Measurements from ENCODE around the gene EIF4A2.

EIF4A2 gene

DNA sequence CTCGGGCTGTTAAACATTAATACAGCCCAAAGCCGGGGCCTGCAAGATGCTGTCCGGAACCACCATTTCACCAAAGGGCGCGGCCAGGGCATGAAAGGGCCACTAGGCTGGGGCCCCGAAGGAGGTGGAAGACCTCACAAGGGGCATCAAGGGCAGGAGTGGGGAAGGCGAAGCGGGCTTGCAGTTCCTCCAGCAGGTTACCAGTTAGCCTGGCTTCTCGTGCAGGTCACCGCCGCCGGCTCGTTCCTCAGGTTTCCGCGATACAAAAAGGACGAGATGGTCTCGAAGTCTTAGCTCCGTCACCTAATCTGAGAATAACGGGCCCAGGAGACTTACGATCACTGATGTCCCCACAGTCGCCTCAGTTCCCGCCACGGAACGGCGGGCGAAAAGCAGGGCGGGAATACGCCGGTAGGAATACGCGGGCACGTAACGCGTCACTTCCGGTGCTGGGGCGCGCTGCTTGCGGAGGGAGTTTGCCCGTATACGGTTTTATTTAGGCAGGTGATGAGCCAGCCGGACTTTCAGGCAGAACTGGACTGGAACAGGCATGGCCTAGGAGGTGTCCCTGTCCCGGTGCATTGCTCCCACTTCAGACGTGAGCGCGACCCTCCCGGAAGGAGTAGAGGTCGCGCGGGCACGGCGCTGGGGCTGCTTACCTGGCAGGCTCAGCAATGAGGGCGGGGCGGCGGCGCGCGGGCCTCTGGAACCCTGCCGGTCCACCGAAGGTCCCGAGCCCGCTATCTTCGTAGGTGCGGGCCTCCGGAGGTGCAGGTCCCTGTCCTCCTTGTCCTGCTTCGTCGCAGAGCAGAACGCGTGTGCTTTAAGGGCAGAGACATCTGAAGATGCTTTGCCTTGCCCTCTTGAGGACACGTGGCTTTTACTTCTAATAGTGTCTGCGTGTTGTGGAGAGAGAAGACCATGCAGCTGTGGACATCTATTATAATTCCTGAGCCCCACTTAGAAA is 23.0 kb downstream of the EIF4A2 start, which contains the start of gene RFC4:
TSS of gene RFC4 (minus strand) at position 394 of the 967 bp plus-strand sequence. CDS start 1,769 bp downstream, outside the sequence.
- peak within 1 kb of the TSS; percentile 30 for H2BK5ac ChIP-seq (ENCODE audit: low read length)
- H3K18ac ChIP-seq (ENCODE audit: low read length), result peak within 1 kb of the TSS; percentile 96
- peak within 1 kb of the TSS; percentile 84 for H4K8ac ChIP-seq (ENCODE audit: low read depth, low read length)
- H2BK12ac ChIP-seq (ENCODE audit: low read length), result no peak within 1 kb of the TSS
- no peak within 1 kb of the TSS for H4K91ac ChIP-seq (ENCODE audit: low read depth, low read length, poor library complexity)
- H3K4me2 ChIP-seq (ENCODE audit: insufficient read depth, low read length, poor library complexity, severe bottlenecking), result peak within 1 kb of the TSS; percentile 80
- peak within 1 kb of the TSS; percentile 95 for H3K9ac ChIP-seq (ENCODE audit: low read depth, low read length, poor library complexity)
- H3K79me1 ChIP-seq (ENCODE audit: low read depth, low read length), result peaks cover 4% of the 10 kb centered on the region
- H2AK5ac ChIP-seq (ENCODE audit: low read depth, low read length), result no peak within 1 kb of the TSS
- H3K4me1 ChIP-seq (ENCODE audit: control insufficient read depth in 2 of 2, insufficient read depth in 1 of 2, low read depth in 1 of 2, low read length in 2 of 2), result peaks cover 6 to 7% of the 10 kb centered on the region in 2 donors
- H2BK15ac ChIP-seq (ENCODE audit: low read length), result no peak within 1 kb of the TSS
- H3K4me3 ChIP-seq (ENCODE audit: low read length in 2 of 2), result peak within 1 kb of the TSS; percentile 90 to 99
- H3K27ac ChIP-seq (replicated peaks; ENCODE audit: low read length), result peak within 1 kb of the TSS; percentile 86
- DNase-seq (ENCODE audit: low spot score), result peak; percentile 61
- peaks cover 0 to 3% (median 0%) of the 10 kb centered on the region in 3 experiments for H3K27me3 ChIP-seq (ENCODE audit: control insufficient read depth in 3 of 3, insufficient read depth in 3 of 3, low read depth in 1 of 3, low read length in 3 of 3)
- H2AFZ ChIP-seq (ENCODE audit: low read length), result peak within 1 kb of the TSS; percentile 99
- peaks cover 8 to 41% of the 10 kb centered on the region in 2 donors for H3K36me3 ChIP-seq (replicated peaks in 1 of 2; ENCODE audit: control insufficient read depth in 2 of 2, insufficient read depth in 2 of 2, low read length in 2 of 2)
- no peak within 1 kb of the TSS for H2BK120ac ChIP-seq (ENCODE audit: low read depth, low read length)
- WGBS, 2 donors (ENCODE audit: extremely low coverage in 2 of 2, insufficient read length in 2 of 2, insufficient replicate concordance in 1 of 2), result no CpG with 5 or more reads among the region's 70 CpGs
- H3K23ac ChIP-seq (ENCODE audit: low read depth, low read length, poor library complexity), result peak within 1 kb of the TSS; percentile 86
- H3K9me3 ChIP-seq (replicated peaks in 1 of 2; ENCODE audit: control insufficient read depth in 2 of 2, insufficient read depth in 1 of 2, low read depth in 1 of 2, low read length in 2 of 2), result peaks cover 0 to 2% of the 10 kb centered on the region in 2 donors
- peak within 1 kb of the TSS; percentile 98 for H3K14ac ChIP-seq (ENCODE audit: low read length)
- peak within 1 kb of the TSS; percentile 13 for H3K4ac ChIP-seq (ENCODE audit: low read length)

- WGBS, 2 donors (ENCODE audit: extremely low coverage in 2 of 2, insufficient read length in 2 of 2, insufficient replicate concordance in 1 of 2), result no CpG with 5 or more reads among the region's 5 CpGs
Measured at GRCh38 chr3:186807231-186807630, 23.9 kb downstream of the EIF4A2 start.

DNA sequence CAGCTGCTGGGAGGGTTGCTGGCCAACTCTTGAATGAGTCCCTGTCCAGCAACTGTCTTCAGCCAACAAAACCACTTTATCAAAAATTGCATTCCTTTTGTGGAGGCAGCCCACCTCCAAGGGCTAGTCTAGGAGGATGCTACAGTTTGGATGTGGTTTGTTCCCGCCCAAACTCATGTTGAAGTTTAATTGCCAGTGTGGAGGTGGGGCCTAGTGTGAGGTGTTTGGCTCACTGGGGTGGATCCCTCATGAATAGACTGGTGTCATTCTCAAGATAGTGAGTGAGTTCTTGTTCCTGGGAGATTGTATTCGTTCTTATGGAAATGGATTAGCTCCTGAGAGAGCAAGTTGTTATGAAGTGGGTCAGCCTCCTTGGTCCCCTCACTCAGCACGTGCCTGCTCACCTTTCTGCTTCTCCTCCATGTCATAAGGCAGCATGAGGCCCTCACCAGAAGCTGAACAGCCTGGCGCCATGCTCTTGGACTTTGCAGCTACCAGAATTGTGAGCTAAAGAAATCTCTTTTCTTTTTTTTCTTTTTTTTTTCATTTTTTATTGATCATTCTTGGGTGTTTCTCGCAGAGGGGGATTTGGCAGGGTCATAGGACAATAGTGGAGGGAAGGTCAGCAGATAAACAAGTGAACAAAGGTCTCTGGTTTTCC is 27.1 kb downstream of the EIF4A2 start:
- Histone ChIP-seq H3K4me3 (ENCODE audit: low read length in 2 of 2) (no peak overlapping the region), H2AFZ (ENCODE audit: low read length) (no peak overlapping the region), H3K9ac (ENCODE audit: low read depth, low read length, poor library complexity) (no peak overlapping the region), H2BK120ac (ENCODE audit: low read depth, low read length) (no peak overlapping the region), H3K27me3 (ENCODE audit: control insufficient read depth in 3 of 3, insufficient read depth in 3 of 3, low read depth in 1 of 3, low read length in 3 of 3) (peaks cover 0 to 3% (median 0%) of the 10 kb centered on the region in 3 experiments), H4K91ac (ENCODE audit: low read depth, low read length, poor library complexity) (no peak overlapping the region), H4K8ac (ENCODE audit: low read depth, low read length) (no peak overlapping the region), H3K9me3 (replicated peaks in 1 of 2; ENCODE audit: control insufficient read depth in 2 of 2, insufficient read depth in 1 of 2, low read depth in 1 of 2, low read length in 2 of 2) (peaks cover 0 to 2% of the 10 kb centered on the region in 2 donors), H2BK12ac (ENCODE audit: low read length) (no peak overlapping the region), H3K18ac (ENCODE audit: low read length) (no peak overlapping the region), H3K14ac (ENCODE audit: low read length) (no peak overlapping the region), H3K4ac (ENCODE audit: low read length) (no peak overlapping the region), H3K4me1 (ENCODE audit: control insufficient read depth in 2 of 2, insufficient read depth in 1 of 2, low read depth in 1 of 2, low read length in 2 of 2) (peaks cover 3 to 4% of the 10 kb centered on the region in 2 donors), H2AK5ac (ENCODE audit: low read depth, low read length) (no peak overlapping the region), H3K36me3 (replicated peaks in 1 of 2; ENCODE audit: control insufficient read depth in 2 of 2, insufficient read depth in 2 of 2, low read length in 2 of 2) (no peaks in the 10 kb centered on the region), H3K79me1 (ENCODE audit: low read depth, low read length) (no peaks in the 10 kb centered on the region), H2BK5ac (ENCODE audit: low read length) (no peak overlapping the region), H2BK15ac (ENCODE audit: low read length) (no peak overlapping the region), H3K4me2 (ENCODE audit: insufficient read depth, low read length, poor library complexity, severe bottlenecking) (no peak overlapping the region), H3K27ac (replicated peaks; ENCODE audit: low read length) (no peak overlapping the region), H3K23ac (ENCODE audit: low read depth, low read length, poor library complexity) (no peak overlapping the region)
- WGBS, 2 donors (ENCODE audit: extremely low coverage in 2 of 2, insufficient read length in 2 of 2, insufficient replicate concordance in 1 of 2), result no CpG with 5 or more reads among the region's 5 CpGs
- no peak for DNase-seq (ENCODE audit: low spot score)

More at GRCh38 chr3:186807231-186807630, 23.9 kb downstream of the EIF4A2 start:
- DNase-seq (ENCODE audit: low spot score), result no peak
- Histone ChIP-seq H2AFZ (ENCODE audit: low read length) (peak overlapping the region; percentile 99), H3K4ac (ENCODE audit: low read length) (no peak overlapping the region), H3K18ac (ENCODE audit: low read length) (no peak overlapping the region), H3K9me3 (replicated peaks in 1 of 2; ENCODE audit: control insufficient read depth in 2 of 2, insufficient read depth in 1 of 2, low read depth in 1 of 2, low read length in 2 of 2) (peaks cover 0 to 2% of the 10 kb centered on the region in 2 donors), H2BK5ac (ENCODE audit: low read length) (no peak overlapping the region), H2BK120ac (ENCODE audit: low read depth, low read length) (no peak overlapping the region), H4K8ac (ENCODE audit: low read depth, low read length) (no peak overlapping the region), H3K79me1 (ENCODE audit: low read depth, low read length) (peaks cover 4% of the 10 kb centered on the region), H3K27me3 (ENCODE audit: control insufficient read depth in 3 of 3, insufficient read depth in 3 of 3, low read depth in 1 of 3, low read length in 3 of 3) (peaks cover 0 to 3% (median 0%) of the 10 kb centered on the region in 3 experiments), H2BK15ac (ENCODE audit: low read length) (no peak overlapping the region), H3K23ac (ENCODE audit: low read depth, low read length, poor library complexity) (no peak overlapping the region), H2BK12ac (ENCODE audit: low read length) (no peak overlapping the region), H3K4me3 (ENCODE audit: low read length in 2 of 2) (peak overlapping the region in 1 of 2 donors; percentile 99), H2AK5ac (ENCODE audit: low read depth, low read length) (no peak overlapping the region), H3K27ac (replicated peaks; ENCODE audit: low read length) (peak overlapping the region; percentile 7), H3K4me2 (ENCODE audit: insufficient read depth, low read length, poor library complexity, severe bottlenecking) (peak overlapping the region; percentile 80), H3K36me3 (replicated peaks in 1 of 2; ENCODE audit: control insufficient read depth in 2 of 2, insufficient read depth in 2 of 2, low read length in 2 of 2) (peaks cover 8 to 32% of the 10 kb centered on the region in 2 donors), H4K91ac (ENCODE audit: low read depth, low read length, poor library complexity) (no peak overlapping the region), H3K14ac (ENCODE audit: low read length) (no peak overlapping the region), H3K9ac (ENCODE audit: low read depth, low read length, poor library complexity) (no peak overlapping the region), H3K4me1 (ENCODE audit: control insufficient read depth in 2 of 2, insufficient read depth in 1 of 2, low read depth in 1 of 2, low read length in 2 of 2) (peaks cover 6 to 7% of the 10 kb centered on the region in 2 donors)
